ENCODE results near the gene SLC4A11.

DNA sequence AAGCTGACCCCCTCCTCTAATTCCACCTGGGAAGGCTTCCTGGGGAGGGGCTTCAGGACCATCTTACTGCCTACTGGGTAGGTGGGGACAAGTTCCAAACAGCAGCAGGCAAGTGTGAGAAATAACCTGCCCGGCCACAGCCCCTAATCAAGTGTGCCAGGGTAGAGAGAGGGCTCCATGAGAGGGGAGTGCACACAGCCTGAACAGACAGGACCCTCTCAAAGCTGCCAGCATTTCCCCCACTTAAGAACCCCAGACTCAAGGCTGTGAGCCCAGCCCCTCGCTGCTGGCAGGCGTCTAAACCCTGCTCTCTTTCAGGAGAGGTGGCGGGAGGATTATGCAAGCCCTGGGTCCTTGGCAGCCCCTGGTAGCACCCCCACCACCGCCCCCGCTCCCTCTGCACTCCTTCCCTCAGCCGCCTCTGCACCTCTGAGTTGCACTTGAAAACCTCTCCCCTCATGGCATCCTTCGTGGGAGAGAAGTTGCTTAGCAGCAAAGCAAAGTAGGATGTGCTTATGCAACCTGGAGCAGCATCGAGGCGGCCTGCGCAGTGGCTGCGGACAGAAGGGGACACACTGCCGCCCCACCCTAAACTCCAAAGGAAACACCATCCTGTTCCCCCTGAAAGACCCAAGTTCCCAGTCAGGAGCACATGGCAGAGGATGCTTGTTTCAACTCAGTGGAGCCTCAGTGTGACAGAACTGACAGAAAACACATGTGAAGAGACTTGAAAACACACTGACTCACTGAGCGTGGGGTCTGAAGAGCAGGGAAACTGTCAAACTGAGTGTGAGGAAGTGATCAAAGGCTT is 45.0 kb downstream of the SLC4A11 start:
- TF ChIP-seq YY1 (IDR thresholded peaks at IDR 0.05; ENCODE audit: low read depth) (no peak), TAF1 (IDR thresholded peaks at IDR 0.05; ENCODE audit: low read depth) (no peak), RAD21 (IDR thresholded peaks at IDR 0.05; ENCODE audit: low read depth) (no peak), CEBPB (IDR thresholded peaks at IDR 0.05) (no peak), NFIC (IDR thresholded peaks at IDR 0.05) (no peak), EP300 (IDR thresholded peaks at IDR 0.05; ENCODE audit: borderline replicate concordance) (no peak), EGR1 (IDR thresholded peaks at IDR 0.05) (no peak), TEAD4 (IDR thresholded peaks at IDR 0.05) (no peak), ZBTB7A (IDR thresholded peaks at IDR 0.05; ENCODE audit: low read depth) (no peak), CREB1 (IDR thresholded peaks at IDR 0.05; ENCODE audit: low read depth) (no peak), FOXM1 (IDR thresholded peaks at IDR 0.05; ENCODE audit: borderline replicate concordance, low read depth) (no peak)
- TF ChIP-seq, protein P1, sequence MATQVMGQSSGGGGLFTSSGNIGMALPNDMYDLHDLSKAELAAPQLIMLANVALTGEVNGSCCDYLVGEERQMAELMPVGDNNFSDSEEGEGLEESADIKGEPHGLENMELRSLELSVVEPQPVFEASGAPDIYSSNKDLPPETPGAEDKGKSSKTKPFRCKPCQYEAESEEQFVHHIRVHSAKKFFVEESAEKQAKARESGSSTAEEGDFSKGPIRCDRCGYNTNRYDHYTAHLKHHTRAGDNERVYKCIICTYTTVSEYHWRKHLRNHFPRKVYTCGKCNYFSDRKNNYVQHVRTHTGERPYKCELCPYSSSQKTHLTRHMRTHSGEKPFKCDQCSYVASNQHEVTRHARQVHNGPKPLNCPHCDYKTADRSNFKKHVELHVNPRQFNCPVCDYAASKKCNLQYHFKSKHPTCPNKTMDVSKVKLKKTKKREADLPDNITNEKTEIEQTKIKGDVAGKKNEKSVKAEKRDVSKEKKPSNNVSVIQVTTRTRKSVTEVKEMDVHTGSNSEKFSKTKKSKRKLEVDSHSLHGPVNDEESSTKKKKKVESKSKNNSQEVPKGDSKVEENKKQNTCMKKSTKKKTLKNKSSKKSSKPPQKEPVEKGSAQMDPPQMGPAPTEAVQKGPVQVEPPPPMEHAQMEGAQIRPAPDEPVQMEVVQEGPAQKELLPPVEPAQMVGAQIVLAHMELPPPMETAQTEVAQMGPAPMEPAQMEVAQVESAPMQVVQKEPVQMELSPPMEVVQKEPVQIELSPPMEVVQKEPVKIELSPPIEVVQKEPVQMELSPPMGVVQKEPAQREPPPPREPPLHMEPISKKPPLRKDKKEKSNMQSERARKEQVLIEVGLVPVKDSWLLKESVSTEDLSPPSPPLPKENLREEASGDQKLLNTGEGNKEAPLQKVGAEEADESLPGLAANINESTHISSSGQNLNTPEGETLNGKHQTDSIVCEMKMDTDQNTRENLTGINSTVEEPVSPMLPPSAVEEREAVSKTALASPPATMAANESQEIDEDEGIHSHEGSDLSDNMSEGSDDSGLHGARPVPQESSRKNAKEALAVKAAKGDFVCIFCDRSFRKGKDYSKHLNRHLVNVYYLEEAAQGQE (IDR thresholded peaks at IDR 0.05; ENCODE audit: low read depth): no peak
- TF ChIP-seq, protein P2, sequence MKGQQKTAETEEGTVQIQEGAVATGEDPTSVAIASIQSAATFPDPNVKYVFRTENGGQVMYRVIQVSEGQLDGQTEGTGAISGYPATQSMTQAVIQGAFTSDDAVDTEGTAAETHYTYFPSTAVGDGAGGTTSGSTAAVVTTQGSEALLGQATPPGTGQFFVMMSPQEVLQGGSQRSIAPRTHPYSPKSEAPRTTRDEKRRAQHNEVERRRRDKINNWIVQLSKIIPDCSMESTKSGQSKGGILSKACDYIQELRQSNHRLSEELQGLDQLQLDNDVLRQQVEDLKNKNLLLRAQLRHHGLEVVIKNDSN (IDR thresholded peaks at IDR 0.05): no peak
- TF ChIP-seq, protein P3, sequence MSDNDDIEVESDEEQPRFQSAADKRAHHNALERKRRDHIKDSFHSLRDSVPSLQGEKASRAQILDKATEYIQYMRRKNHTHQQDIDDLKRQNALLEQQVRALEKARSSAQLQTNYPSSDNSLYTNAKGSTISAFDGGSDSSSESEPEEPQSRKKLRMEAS (IDR thresholded peaks at IDR 0.05): no peak
